HepG2 (cell line): ENCODE results near the gene GNA12. TPM values are rescaled to one million over a fixed set of nuclear protein-coding genes. Genes with fewer than 3 reads are reported as not detected.

Experiments
- CC2D1A ChIP-seq: sonication (generic); formaldehyde crosslinking; IDR thresholded peaks from 2 replicates; pipeline ENCODE4 v1.8.1; 2023; ENCODE audit warnings: mild to moderate bottlenecking, missing genetic modification reagents
- CEBPG ChIP-seq: IDR thresholded peaks from 2 replicates; pipeline ENCODE4 v1.6.1; 2016
- ETV6 ChIP-seq: sonication (generic); formaldehyde crosslinking; conservative IDR thresholded peaks from 2 replicates; pipeline ENCODE4 v1.4.0; 2020; ENCODE audit warnings: missing genetic modification reagents
- HNRNPL ChIP-seq: fragments of 200-400 bp; formaldehyde crosslinking; IDR thresholded peaks from 2 replicates; pipeline ENCODE4 v1.6.1; 2017; ENCODE audit warnings: mild to moderate bottlenecking, low read depth, low read length
- HOXA7 ChIP-seq: sonication (generic); formaldehyde crosslinking; IDR thresholded peaks from 2 replicates; pipeline ENCODE4 v1.8.1; 2022; ENCODE audit warnings: mild to moderate bottlenecking, missing genetic modification reagents, moderate library complexity
- MAF1 ChIP-seq: sonication (generic); formaldehyde crosslinking; IDR thresholded peaks from 2 replicates; pipeline ENCODE4 v1.5.0; 2020; ENCODE audit warnings: missing genetic modification reagents, borderline replicate concordance
- MYNN ChIP-seq: sonication (generic); formaldehyde crosslinking; IDR thresholded peaks from 2 replicates; pipeline ENCODE4 v1.4.0; 2020; ENCODE audit warnings: mild to moderate bottlenecking, low read depth, missing genetic modification reagents
- NFRKB ChIP-seq: fragments of 450-650 bp; IDR thresholded peaks from 2 replicates; pipeline ENCODE4 v1.6.1; 2017
- POLR2G ChIP-seq: fragments of 200-400 bp; formaldehyde crosslinking; IDR thresholded peaks from 2 replicates; pipeline ENCODE4 v1.6.1; 2018; ENCODE audit warnings: mild to moderate bottlenecking, low read depth, low read length, moderate library complexity
- PRPF4 ChIP-seq: fragments of 200-400 bp; formaldehyde crosslinking; IDR thresholded peaks from 2 replicates; pipeline ENCODE4 v1.6.1; 2016; ENCODE audit warnings: low read length, low read depth; ENCODE audit not compliant: poor library complexity, severe bottlenecking
- SPEN ChIP-seq: sonication (generic); formaldehyde crosslinking; IDR thresholded peaks from 2 replicates; pipeline ENCODE4 v1.5.1; 2020; ENCODE audit warnings: low read depth, mild to moderate bottlenecking, missing genetic modification reagents
- SRSF1 ChIP-seq: fragments of 200-400 bp; formaldehyde crosslinking; optimal IDR thresholded peaks from 2 replicates; pipeline ENCODE3; 2017; ENCODE audit warnings: mild to moderate bottlenecking, low read depth, low read length, moderate library complexity
- SSRP1 ChIP-seq: IDR thresholded peaks from 2 replicates; pipeline ENCODE4 v1.6.1; 2016; ENCODE audit warnings: control low read depth
- TIGD3 ChIP-seq: sonication (generic); formaldehyde crosslinking; IDR thresholded peaks from 2 replicates; pipeline ENCODE4 v1.5.1; 2020; ENCODE audit warnings: mild to moderate bottlenecking, missing genetic modification reagents, borderline replicate concordance
- ZBED4 ChIP-seq: sonication (generic); formaldehyde crosslinking; IDR thresholded peaks from 2 replicates; pipeline ENCODE4 v1.4.0; 2020; ENCODE audit warnings: missing genetic modification reagents, borderline replicate concordance
- ZBTB33 ChIP-seq: sonication (generic); formaldehyde crosslinking; IDR thresholded peaks from 2 replicates; pipeline ENCODE4 v1.4.0; 2020; ENCODE audit warnings: missing genetic modification reagents
- ZKSCAN5 ChIP-seq: sonication (generic); formaldehyde crosslinking; IDR thresholded peaks from 2 replicates; pipeline ENCODE4 v1.5.1; 2020; ENCODE audit warnings: mild to moderate bottlenecking, missing genetic modification reagents
- ZNF446 ChIP-seq: sonication (generic); formaldehyde crosslinking; IDR thresholded peaks from 2 replicates; pipeline ENCODE4 v1.5.0; 2020; ENCODE audit warnings: mild to moderate bottlenecking, missing genetic modification reagents
- ZNF510 ChIP-seq: sonication (generic); formaldehyde crosslinking; IDR thresholded peaks from 2 replicates; pipeline ENCODE4 v1.4.0; 2020; ENCODE audit warnings: low read depth, mild to moderate bottlenecking, missing genetic modification reagents
- ZNF619 ChIP-seq: sonication (generic); formaldehyde crosslinking; IDR thresholded peaks from 2 replicates; pipeline ENCODE4 v1.4.0; 2020; ENCODE audit warnings: mild to moderate bottlenecking, missing genetic modification reagents
- ZNF678 ChIP-seq: sonication (generic); formaldehyde crosslinking; IDR thresholded peaks from 2 replicates; pipeline ENCODE4 v1.4.0; 2020; ENCODE audit warnings: mild to moderate bottlenecking, missing genetic modification reagents
- polyA plus RNA-seq, 8 experiments: library from polyadenylated mRNA; depleted of rRNA in 3 of 8; stranded (reverse) in 7 of 8; unstranded in 1 of 8; fragments of >200 nt; fragmentation: Illumina TruSeq in 4 of 8; extraction: Trizol in 4 of 8; gene quantifications; 2 replicates each; pipeline versions ENCODE4 v1.2.1 to v1.2.3, GENCODE V29; 2011 to 2016; ENCODE audit warnings: low read depth in 4 of 8, missing spikeins in 1 of 8, mixed read lengths in 1 of 8; ENCODE audit not compliant: insufficient read depth in 1 of 8
- total RNA-seq, 5 experiments: library from RNA; depleted of rRNA; stranded (reverse); fragments of >200 nt; fragmentation: Illumina TruSeq; extraction: Trizol; gene quantifications; 2 replicates each; pipeline ENCODE4 v1.2.3, GENCODE V29; 2016; ENCODE audit warnings: low read depth in 1 of 5

The GNA12 gene
- total and polyA plus RNA-seq, 2 of the 13 experiments (the other 11 are each of a cell fraction or from before 2014, with no cell fraction given), result 16.2 to 50.9 TPM

- TF ChIP-seq TIGD3 (CRISPR knock-in tag) (no peak), SSRP1 (CRISPR knock-in tag) (no peak), ZBTB33 (peak; percentile 90), CEBPG (CRISPR knock-in tag) (no peak), MAF1 (CRISPR knock-in tag) (no peak), MYNN (CRISPR knock-in tag) (no peak), ZNF619 (CRISPR knock-in tag) (no peak), HOXA7 (CRISPR knock-in tag) (no peak), POLR2G (no peak), ZNF678 (CRISPR knock-in tag) (no peak), SRSF1 (no peak), HNRNPL (no peak), ZKSCAN5 (CRISPR knock-in tag) (no peak), SPEN (CRISPR knock-in tag) (no peak), ZBED4 (CRISPR knock-in tag) (no peak), NFRKB (no peak), CC2D1A (no peak), PRPF4 (no peak), ZNF510 (CRISPR knock-in tag) (no peak), ETV6 (CRISPR knock-in tag) (no peak), ZNF446 (CRISPR knock-in tag) (no peak)
Observed at GRCh38 chr7:2830609-2831376, 13.3 kb downstream of the GNA12 start (continued).
